Tibial nerve (tissue), 3 donors: ENCODE results near the gene ERC2.

Experiments
- CTCF ChIP-seq, 5 experiments: fragments of 200-600 bp in 3 of 5; fragments of 450-650 bp in 2 of 5; sonication (generic) in 3 of 5; IDR thresholded peaks; one replicate each; pipeline ENCODE4 v1.5.1; 2016 to 2019; ENCODE audit warnings: antibody characterized with exemption in 5 of 5, mild to moderate bottlenecking in 3 of 5, moderate library complexity in 2 of 5
- POLR2A ChIP-seq, 2 donors: fragments of 450-650 bp; IDR thresholded peaks; one replicate each; pipeline ENCODE4 v1.6.1; 2017; ENCODE audit warnings: antibody characterized with exemption in 2 of 2, mild to moderate bottlenecking in 2 of 2, moderate library complexity in 2 of 2

DNA sequence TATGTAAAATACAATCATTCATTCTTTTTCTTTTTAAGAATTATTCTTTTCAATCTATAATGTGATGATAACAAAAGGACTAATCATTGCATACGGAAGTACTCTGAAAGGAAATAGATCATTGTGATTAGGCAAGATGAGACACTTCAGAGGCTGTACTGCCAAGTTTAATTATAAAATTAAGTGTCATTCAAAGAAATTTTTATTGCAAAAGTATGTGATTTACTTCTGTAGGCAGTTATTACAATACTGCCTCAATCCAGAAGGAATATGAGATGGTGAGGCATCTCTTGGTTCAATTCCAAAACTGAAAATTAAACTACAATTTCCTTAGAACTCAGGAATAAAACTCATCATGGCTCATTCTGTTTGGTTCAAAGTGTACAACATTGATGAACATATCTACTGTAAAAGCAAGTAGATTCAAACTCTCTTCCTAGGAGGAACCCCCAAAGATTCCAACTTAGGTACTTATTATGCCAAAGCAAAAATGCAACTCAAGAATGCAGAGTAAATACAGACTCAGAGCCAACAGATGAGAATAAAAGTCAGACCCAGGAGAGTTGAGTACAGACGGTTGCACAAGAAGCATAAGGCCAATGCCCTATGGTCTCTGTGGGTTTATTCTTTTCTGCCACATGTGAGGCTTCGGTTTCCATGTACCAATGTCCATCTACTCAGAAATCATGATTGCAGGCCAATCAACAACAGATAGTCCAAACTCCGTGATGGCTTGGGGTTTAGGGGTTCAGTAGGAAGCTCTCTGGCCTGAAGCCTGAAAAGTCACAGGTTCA is 862.6 kb downstream of the ERC2 start:
- TF ChIP-seq POLR2A (IDR thresholded peaks at IDR 0.05), result no peak
- no peak for TF ChIP-seq CTCF (IDR thresholded peaks at IDR 0.05)
